Measurements from ENCODE around the gene DAB1.

DNA sequence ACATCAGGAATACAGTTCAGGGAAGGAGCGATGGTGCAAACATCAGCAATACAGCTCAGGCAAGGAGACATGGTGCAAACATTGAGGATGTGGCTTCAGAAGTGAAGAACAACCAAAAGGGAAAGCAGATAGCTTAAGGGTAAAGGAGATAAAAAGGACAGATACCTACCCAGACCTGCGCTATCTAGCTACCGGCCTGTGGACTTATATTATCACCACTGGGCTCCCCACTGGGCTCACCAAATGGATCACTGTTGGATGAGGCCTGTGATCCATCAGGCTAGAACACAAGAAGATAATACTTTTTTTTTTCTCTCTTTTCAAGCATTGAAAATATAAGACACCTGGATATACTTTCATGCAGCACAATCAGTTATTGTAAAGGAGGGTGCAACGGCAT lies 413.3 kb downstream of the DAB1 start:
- TF ChIP-seq, protein P1, sequence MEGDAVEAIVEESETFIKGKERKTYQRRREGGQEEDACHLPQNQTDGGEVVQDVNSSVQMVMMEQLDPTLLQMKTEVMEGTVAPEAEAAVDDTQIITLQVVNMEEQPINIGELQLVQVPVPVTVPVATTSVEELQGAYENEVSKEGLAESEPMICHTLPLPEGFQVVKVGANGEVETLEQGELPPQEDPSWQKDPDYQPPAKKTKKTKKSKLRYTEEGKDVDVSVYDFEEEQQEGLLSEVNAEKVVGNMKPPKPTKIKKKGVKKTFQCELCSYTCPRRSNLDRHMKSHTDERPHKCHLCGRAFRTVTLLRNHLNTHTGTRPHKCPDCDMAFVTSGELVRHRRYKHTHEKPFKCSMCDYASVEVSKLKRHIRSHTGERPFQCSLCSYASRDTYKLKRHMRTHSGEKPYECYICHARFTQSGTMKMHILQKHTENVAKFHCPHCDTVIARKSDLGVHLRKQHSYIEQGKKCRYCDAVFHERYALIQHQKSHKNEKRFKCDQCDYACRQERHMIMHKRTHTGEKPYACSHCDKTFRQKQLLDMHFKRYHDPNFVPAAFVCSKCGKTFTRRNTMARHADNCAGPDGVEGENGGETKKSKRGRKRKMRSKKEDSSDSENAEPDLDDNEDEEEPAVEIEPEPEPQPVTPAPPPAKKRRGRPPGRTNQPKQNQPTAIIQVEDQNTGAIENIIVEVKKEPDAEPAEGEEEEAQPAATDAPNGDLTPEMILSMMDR (IDR thresholded peaks at IDR 0.05; ENCODE audit: insufficient read depth, low read length, poor library complexity, severe bottlenecking): no peak
- no peak for TF ChIP-seq EZH2phosphoT487 (conservative IDR thresholded peaks at IDR 0.05; ENCODE audit: low read length)
